OCI-LY1 (cell line): ENCODE measurements around the gene NEDD4L.

Source experiments
- H2AFZ ChIP-seq: fragments of 200-600 bp; sonication (generic), shearing (Covaris generic); 2 replicates; pipeline ENCODE4 v1.6.0; 2014; ENCODE audit warnings: antibody characterized with exemption, mild to moderate bottlenecking, low read length
- H3F3A ChIP-seq: fragments of 200-600 bp; sonication (generic), shearing (Covaris generic); 2 replicates; pipeline ENCODE4 v1.6.0; 2014; ENCODE audit warnings: mild to moderate bottlenecking, antibody characterized with exemption, low read length, moderate library complexity; ENCODE audit not compliant: insufficient read depth
- H3K27ac ChIP-seq: fragments of 200-600 bp; sonication (generic); 2 replicates; pipeline ENCODE4 v1.5.1; 2014; ENCODE audit warnings: low read length, mixed run types, mild to moderate bottlenecking, low read depth; ENCODE audit not compliant: poor library complexity, severe bottlenecking
- H3K27me3 ChIP-seq: fragments of 200-600 bp; sonication (generic); 2 replicates; pipeline ENCODE4 v1.6.0; 2014; ENCODE audit warnings: antibody characterized with exemption, mild to moderate bottlenecking, low read length, moderate library complexity; ENCODE audit not compliant: insufficient read depth
- H3K36me3 ChIP-seq: fragments of 200-600 bp; sonication (generic); 2 replicates; pipeline ENCODE4 v1.6.1; 2014; ENCODE audit warnings: mild to moderate bottlenecking, antibody characterized with exemption, low read length, moderate library complexity, mixed read lengths; ENCODE audit not compliant: insufficient read depth
- H3K4me1 ChIP-seq: fragments of 200-600 bp; sonication (generic); 2 replicates; pipeline ENCODE4 v1.5.1; 2014; ENCODE audit warnings: mild to moderate bottlenecking, low read length, moderate library complexity; ENCODE audit not compliant: insufficient read depth, severe bottlenecking
- H3K4me2 ChIP-seq: fragments of 200-600 bp; sonication (generic), shearing (Covaris generic); 2 replicates; pipeline ENCODE4 v1.6.1; 2014; ENCODE audit warnings: low read length
- H3K4me3 ChIP-seq: fragments of 200-600 bp; sonication (generic); 2 replicates; pipeline ENCODE4 v1.5.1; 2014; ENCODE audit warnings: low read length, low read depth, mild to moderate bottlenecking, mixed read lengths; ENCODE audit not compliant: poor library complexity, severe bottlenecking
- H3K79me2 ChIP-seq: fragments of 200-600 bp; shearing (Covaris generic); 2 replicates; pipeline ENCODE4 v1.6.1; 2016; ENCODE audit warnings: mixed run types, low read length, mixed read lengths; ENCODE audit not compliant: insufficient read depth
- H3K9ac ChIP-seq: fragments of 200-600 bp; sonication (generic), shearing (Covaris generic); 2 replicates; pipeline ENCODE4 v1.6.1; 2014; ENCODE audit warnings: mild to moderate bottlenecking, low read length, mixed read lengths
- H3K9me2 ChIP-seq: fragments of 200-600 bp; sonication (generic), shearing (Covaris generic); 2 replicates; pipeline ENCODE4 v1.6.1; 2014; ENCODE audit warnings: low read depth, mild to moderate bottlenecking, low read length, mixed read lengths
- H3K9me3 ChIP-seq: fragments of 200-600 bp; shearing (Covaris generic); 2 replicates; pipeline ENCODE4 v1.6.1; 2014; ENCODE audit warnings: low read length, mixed read lengths
- H4K20me1 ChIP-seq: fragments of 200-600 bp; sonication (generic), shearing (Covaris generic); 2 replicates; pipeline ENCODE4 v1.6.0; 2016; ENCODE audit warnings: mild to moderate bottlenecking, low read length; ENCODE audit not compliant: insufficient read depth
- EZH2 ChIP-seq: fragments of 200-600 bp; sonication (generic), shearing (Covaris generic); IDR thresholded peaks from 2 replicates; pipeline ENCODE4 v1.8.0; 2017; ENCODE audit warnings: borderline replicate concordance, mixed run types, mild to moderate bottlenecking, antibody characterized with exemption, low read length, moderate library complexity, mixed read lengths
- TF ChIP-seq, protein P1 (sequence below): fragments of 200-600 bp; sonication (generic), shearing (Covaris generic); IDR thresholded peaks from 2 replicates; pipeline ENCODE4 v1.5.1; 2017; ENCODE audit warnings: mild to moderate bottlenecking, antibody characterized with exemption, low read length, moderate library complexity, mixed read lengths

NEDD4L gene

DNA sequence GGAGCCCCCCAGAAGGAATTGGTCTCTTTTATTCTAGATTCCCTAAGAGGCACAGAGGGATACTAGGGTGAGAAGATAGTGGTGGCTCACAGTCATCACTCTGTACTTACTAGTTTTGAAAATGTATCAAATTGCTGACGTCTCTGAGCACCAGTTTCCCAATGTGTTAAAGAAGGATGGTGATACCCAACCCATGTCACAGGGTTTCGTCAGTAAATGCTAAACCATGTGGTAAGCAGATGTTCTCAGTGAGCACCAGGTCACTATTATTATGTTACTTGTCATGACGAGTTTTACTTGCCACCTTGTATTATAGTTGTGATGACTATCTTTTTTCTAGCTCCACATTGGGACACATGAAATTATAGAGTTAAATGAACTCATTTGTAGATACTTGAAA lies 54.7 kb downstream of the NEDD4L start:
- Histone ChIP-seq H3K27me3 (0 out of 2 replicates have a peak, but pooled peaks cover 3% of the 10 kb centered on the region), H4K20me1 (no peaks in the 10 kb centered on the region), H3K9me3 (no peaks in the 10 kb centered on the region), H3K27ac (no peak overlapping the region), H3K9me2 (no peaks in the 10 kb centered on the region), H3K4me3 (no peak overlapping the region), H3K4me1 (peaks cover 30% of the 10 kb centered on the region), H3K36me3 (no peaks in the 10 kb centered on the region), H3K9ac (no peak overlapping the region), H3F3A (no peaks in the 10 kb centered on the region), H3K4me2 (no peak overlapping the region), H3K79me2 (no peaks in the 10 kb centered on the region), H2AFZ (no peak overlapping the region)
- TF ChIP-seq, protein P1, sequence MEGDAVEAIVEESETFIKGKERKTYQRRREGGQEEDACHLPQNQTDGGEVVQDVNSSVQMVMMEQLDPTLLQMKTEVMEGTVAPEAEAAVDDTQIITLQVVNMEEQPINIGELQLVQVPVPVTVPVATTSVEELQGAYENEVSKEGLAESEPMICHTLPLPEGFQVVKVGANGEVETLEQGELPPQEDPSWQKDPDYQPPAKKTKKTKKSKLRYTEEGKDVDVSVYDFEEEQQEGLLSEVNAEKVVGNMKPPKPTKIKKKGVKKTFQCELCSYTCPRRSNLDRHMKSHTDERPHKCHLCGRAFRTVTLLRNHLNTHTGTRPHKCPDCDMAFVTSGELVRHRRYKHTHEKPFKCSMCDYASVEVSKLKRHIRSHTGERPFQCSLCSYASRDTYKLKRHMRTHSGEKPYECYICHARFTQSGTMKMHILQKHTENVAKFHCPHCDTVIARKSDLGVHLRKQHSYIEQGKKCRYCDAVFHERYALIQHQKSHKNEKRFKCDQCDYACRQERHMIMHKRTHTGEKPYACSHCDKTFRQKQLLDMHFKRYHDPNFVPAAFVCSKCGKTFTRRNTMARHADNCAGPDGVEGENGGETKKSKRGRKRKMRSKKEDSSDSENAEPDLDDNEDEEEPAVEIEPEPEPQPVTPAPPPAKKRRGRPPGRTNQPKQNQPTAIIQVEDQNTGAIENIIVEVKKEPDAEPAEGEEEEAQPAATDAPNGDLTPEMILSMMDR: no peak
- TF ChIP-seq EZH2: no peak

DNA sequence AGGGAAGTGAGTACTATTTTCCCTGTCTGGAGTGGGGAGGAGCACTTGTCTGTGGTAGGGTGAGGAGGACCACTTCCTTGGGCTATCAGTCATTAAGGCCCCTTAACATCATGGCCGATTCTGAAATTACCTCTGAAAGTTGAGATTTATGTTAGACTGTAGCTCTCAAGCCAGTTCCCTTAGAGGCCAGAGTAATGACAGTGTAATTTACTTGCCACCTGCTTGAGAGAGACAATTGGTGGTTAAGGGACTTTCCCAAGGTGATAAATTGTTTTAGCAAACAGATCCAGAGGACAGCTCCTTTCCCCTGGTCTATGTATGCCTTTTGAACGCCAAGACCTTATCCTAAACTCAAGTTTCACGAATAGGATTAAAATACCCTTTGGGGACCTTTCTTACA lies 56.1 kb downstream of the NEDD4L start:
- Histone ChIP-seq H3K4me1 (peaks cover 34% of the 10 kb centered on the region), H3K4me2 (no peak overlapping the region), H3K9me3 (no peaks in the 10 kb centered on the region), H3K9ac (no peak overlapping the region), H3K9me2 (no peaks in the 10 kb centered on the region), H3K36me3 (no peaks in the 10 kb centered on the region), H2AFZ (no peak overlapping the region), H3K27me3 (0 out of 2 replicates have a peak, but pooled peaks cover 3% of the 10 kb centered on the region), H3K4me3 (no peak overlapping the region), H4K20me1 (no peaks in the 10 kb centered on the region), H3K79me2 (no peaks in the 10 kb centered on the region), H3F3A (no peaks in the 10 kb centered on the region), H3K27ac (peak overlapping the region; percentile 77)
- TF ChIP-seq, protein P1: no peak
- TF ChIP-seq EZH2: no peak

DNA sequence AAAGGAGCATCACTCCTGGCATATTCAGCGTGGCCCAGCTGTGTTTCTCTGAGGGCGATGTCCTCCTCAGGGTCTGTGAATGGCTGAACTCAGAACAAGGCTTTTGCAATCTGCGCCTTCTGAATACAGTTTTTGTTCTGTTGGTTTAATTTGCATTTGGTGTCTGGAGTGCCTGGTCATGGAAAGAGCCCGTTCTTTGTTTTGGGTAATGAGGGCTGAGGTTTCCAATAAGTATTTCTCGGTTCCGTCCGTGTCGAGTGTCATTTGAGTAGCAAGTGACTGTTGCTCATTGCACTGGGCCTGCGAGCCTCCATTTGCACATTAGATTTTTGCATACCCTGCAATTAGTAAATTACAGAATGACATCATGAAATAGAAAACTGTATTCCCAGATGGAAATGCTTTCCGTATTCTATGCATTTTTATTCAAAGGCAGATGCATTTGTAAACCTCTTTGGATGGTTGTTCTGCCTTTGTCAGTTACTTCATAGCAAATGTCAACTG lies 57.3 kb downstream of the NEDD4L start:
- no peaks in the 10 kb centered on the region for H3K36me3 ChIP-seq
- no peaks in the 10 kb centered on the region for H4K20me1 ChIP-seq
- H3K27me3 ChIP-seq: 0 out of 2 replicates have a peak, but pooled peaks cover 3% of the 10 kb centered on the region
- H3K4me1 ChIP-seq: peaks cover 44% of the 10 kb centered on the region
- no peak overlapping the region for H3K9ac ChIP-seq
- TF ChIP-seq EZH2: no peak
- TF ChIP-seq, protein P1: no peak
- no peak overlapping the region for H2AFZ ChIP-seq
- H3K27ac ChIP-seq: peak overlapping the region; percentile 77
- no peaks in the 10 kb centered on the region for H3K9me2 ChIP-seq
- H3K9me3 ChIP-seq: no peaks in the 10 kb centered on the region
- H3K79me2 ChIP-seq: no peaks in the 10 kb centered on the region
- H3F3A ChIP-seq: no peaks in the 10 kb centered on the region
- no peak overlapping the region for H3K4me2 ChIP-seq
- H3K4me3 ChIP-seq: no peak overlapping the region
